HG03025 (cell line): ENCODE results near the gene ANG.
A peak's percentile ranks its signal among the peaks of the same experiment; 100 is the strongest.
"Not testable (repeated sequence)": the region's sequence is repeated elsewhere in the genome, so short reads cannot be mapped to it uniquely, and the experiment has no call there.

ENCODE experiments used
- ATAC-seq: cut with Tn5 transposase; IDR thresholded peaks from one replicate; pipeline ENCODE4 v1.9.1; 2021; ENCODE audit warnings: mild to moderate bottlenecking, moderate library complexity; ENCODE audit not compliant: unreplicated experiment, low FRiP score

Gene ANG

GRCh38 chr14:20688167-20688839 is at the start of gene ANG:
Gene ANG (plus strand): TSS chr14:20688764. CDS start chr14:20693565, 4,801 bp downstream.
- ATAC-seq = no peak

- no peak for ATAC-seq
Measured at GRCh38 chr14:20641591-20641990, 47.0 kb upstream of the ANG start, which contains the start of gene OR6S1. Gene OR6S1 (minus strand): TSS chr14:20641691. CDS start chr14:20641691, 0 bp downstream.

- no peak for ATAC-seq
Measured at GRCh38 chr14:20642182-20642581, 46.4 kb upstream of the ANG start.

GRCh38 chr14:20642755-20643154 is 45.8 kb upstream of the ANG start:
- ATAC-seq = not testable (repeated sequence)

GRCh38 chr14:20644520-20644919 is 44.0 kb upstream of the ANG start:
- ATAC-seq = no peak

GRCh38 chr14:20645481-20645880 is 43.1 kb upstream of the ANG start:
- ATAC-seq = no peak

- no peak for ATAC-seq
Measured at GRCh38 chr14:20652996-20653975, 35.3 kb upstream of the ANG start.

- no peak for ATAC-seq
Measured at GRCh38 chr14:20655851-20656250, 32.7 kb upstream of the ANG start.

- ATAC-seq = no peak
Measured at GRCh38 chr14:20656274-20656673, 32.3 kb upstream of the ANG start.

- ATAC-seq = no peak
Measured at GRCh38 chr14:20657216-20658211, 31.1 kb upstream of the ANG start.

- ATAC-seq = no peak
Measured at GRCh38 chr14:20658246-20658645, 30.3 kb upstream of the ANG start.

- no peak for ATAC-seq
Measured at GRCh38 chr14:20659336-20659735, 29.2 kb upstream of the ANG start.

GRCh38 chr14:20659813-20660395 is 28.7 kb upstream of the ANG start:
- no peak for ATAC-seq

- ATAC-seq = no peak
Measured at GRCh38 chr14:20661197-20661596, 27.4 kb upstream of the ANG start.

- no peak for ATAC-seq
Measured at GRCh38 chr14:20662968-20663732, 25.4 kb upstream of the ANG start.

GRCh38 chr14:20666400-20666961 is 22.1 kb upstream of the ANG start:
- ATAC-seq = not testable (repeated sequence)

GRCh38 chr14:20667957-20668356 is 20.6 kb upstream of the ANG start:
- ATAC-seq = peak; percentile 81

- ATAC-seq = no peak
Measured at GRCh38 chr14:20668969-20669368, 19.6 kb upstream of the ANG start.
